NCI-H446 treated with DMSO at 0.1 percent for 48 hours (cell line): ENCODE data around the gene METRN.

Experiments used
- DNase-seq: peaks from one replicate; lab custom pipeline; 2025; lab: John Stamatoyannopoulos, UW

Gene METRN

DNA sequence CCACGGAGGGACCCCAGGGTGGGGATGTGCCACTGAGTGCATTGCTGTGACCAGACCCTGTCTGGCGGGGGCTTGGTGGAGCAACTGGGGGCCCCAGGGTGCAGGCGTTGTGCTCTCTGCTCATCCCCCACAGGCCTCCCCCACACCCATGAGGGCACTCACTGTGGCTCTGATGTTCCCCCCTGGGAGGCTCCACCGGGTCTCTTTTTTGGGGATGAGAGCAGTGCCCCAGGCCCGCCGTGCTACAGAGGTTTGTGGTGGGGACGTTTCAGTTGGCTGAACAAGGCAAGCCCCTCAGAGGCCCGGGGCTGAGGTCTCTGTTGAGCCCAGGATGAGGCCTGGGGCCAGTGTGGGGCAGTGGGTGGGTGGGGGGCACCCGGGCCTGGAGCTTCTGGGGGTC, 8.8 kb downstream of the METRN start:
- no peak for DNase-seq

GRCh38 chr16:724188-725040, 9.5 kb downstream of the METRN start:
- no peak for DNase-seq

DNA sequence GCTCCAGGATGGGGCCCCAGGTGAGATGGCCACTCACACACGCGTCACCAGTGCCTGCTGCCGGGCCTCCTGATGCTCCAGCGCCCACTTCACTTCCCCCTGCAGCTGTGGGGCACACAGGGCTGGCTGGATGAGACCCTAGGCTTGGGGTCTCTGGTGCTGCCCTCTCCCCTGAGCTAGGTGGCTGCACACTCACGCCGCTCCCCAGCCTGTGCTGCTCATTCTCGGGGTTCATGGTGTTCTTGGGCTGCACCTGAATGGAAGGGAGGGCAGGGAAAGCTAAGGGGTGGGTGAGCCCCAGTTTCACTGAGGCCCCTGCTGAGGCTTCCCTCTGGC, 10.1 kb downstream of the METRN start:
- DNase-seq: no peak

DNA sequence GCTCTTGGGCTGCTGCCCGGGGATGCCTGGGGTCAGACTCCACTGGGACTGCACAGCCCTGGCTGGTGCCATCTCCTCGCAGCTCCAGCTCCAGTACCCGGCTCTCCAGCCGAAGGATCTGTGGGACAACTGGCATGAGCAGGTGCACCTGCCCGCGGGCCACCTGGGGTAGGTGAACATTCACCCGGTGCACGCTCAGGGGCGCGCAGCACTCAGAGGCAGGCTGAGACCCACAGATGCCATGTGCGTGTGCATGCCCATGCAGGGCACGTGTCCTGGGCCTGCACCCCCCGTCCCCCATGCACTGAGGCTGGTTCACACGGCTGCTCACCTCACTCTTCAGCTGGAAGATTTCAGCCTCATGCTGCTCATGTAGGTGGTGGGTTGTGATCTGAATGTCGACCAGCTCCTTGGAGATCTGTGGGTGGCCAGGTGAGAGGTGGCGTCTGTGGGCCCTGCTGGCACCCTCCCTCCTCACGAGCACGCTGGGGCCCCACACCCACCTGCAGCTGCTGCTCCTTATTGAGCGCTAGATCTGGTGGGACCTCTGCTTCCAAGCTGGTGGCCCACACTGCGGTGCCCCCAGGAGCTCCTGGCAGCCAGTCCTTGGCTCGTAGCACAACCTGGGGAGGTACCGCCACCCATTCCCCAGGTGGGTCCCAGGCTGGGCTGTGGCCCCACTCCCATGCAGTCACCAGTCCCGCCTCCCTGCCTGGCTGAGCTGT, 10.7 kb downstream of the METRN start:
- no peak for DNase-seq

DNA sequence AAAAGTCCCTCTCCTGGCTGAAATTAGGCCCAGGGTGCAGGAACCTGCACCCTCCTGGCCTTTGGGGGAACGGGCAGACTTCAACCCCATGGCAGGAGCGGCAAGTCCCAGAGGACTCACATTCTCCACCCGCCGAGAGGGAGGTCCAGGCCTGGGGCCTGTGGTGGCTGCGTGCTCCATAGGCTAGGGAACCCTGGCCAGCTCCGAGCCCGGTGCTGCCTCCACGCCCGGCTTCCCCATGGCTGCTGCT, 11.2 kb downstream of the METRN start:
- no peak for DNase-seq

GRCh38 chr16:726438-727290, 11.7 kb downstream of the METRN start, which contains the start of the genes CCDC78 and HAGHL:
Gene CCDC78, minus strand, starts transcription at chr16:726443. Its CDS starts 76 bp downstream, at chr16:726367.
Gene HAGHL, plus strand, starts transcription at chr16:727106. Its CDS starts 404 bp downstream, at chr16:727510.
- DNase-seq: no peak

DNA sequence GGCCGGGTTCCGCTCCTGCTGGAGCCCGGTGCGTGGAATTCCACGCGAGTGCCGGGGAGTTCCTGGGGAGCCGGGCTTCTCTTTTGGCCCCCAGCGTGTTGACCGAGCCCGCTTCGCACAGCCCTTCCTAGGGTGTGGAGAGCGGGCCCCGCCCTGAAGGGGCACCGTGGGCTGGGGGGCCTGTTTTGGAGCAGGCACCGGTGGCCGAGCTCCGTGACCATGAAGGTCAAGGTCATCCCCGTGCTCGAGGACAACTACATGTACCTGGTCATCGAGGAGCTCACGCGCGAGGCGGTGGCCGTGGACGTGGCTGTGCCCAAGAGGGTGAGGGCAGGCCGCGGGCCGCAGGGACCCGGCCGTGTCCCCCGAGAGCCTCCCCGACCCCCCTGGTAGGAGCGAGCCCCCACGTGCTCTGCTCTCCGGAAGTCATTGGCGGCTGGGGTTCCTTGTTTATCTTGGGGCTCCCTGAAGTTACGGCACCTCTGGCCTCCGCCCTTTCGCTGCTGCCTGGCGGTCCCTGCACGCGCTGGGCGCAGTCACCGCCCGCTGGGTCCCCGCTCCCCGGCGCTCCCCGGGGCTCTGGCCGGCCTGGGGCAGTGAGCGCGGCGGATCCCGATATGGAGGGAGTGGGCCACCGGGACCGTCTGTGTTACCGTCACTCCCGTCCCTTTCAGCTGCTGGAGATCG, 12.5 kb downstream of the METRN start:
- DNase-seq: no peak

DNA sequence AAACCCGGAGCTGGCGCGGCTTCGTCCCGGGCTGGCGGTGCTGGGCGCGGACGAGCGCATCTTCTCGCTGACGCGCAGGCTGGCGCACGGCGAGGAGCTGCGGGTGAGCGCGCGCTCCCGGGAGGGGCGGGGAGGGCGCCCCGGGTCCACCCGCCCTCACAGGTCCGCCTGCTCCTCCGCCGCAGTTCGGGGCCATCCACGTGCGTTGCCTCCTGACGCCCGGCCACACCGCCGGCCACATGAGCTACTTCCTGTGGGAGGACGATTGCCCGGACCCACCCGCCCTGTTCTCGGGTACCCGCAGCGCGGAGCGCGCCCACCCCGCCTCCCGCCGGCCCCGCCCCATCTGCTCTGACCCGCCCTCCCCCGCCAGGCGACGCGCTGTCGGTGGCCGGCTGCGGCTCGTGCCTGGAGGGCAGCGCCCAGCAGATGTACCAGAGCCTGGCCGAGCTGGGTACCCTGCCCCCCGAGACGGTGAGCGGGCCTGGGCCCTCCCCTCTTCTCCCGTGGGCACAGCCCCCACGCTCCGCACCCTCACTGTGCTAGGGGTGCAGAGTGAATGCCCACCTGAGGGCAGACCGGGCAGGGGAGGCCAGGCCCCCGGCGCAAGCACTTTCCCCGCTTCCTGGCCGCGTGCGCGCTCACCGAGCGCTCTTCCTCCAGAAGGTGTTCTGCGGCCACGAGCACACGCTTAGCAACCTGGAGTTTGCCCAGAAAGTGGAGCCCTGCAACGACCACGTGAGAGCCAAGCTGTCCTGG, 13.4 kb downstream of the METRN start:
- DNase-seq: no peak

- DNase-seq: no peak
Measured at GRCh38 chr16:728890-729744, 14.2 kb downstream of the METRN start.

DNA sequence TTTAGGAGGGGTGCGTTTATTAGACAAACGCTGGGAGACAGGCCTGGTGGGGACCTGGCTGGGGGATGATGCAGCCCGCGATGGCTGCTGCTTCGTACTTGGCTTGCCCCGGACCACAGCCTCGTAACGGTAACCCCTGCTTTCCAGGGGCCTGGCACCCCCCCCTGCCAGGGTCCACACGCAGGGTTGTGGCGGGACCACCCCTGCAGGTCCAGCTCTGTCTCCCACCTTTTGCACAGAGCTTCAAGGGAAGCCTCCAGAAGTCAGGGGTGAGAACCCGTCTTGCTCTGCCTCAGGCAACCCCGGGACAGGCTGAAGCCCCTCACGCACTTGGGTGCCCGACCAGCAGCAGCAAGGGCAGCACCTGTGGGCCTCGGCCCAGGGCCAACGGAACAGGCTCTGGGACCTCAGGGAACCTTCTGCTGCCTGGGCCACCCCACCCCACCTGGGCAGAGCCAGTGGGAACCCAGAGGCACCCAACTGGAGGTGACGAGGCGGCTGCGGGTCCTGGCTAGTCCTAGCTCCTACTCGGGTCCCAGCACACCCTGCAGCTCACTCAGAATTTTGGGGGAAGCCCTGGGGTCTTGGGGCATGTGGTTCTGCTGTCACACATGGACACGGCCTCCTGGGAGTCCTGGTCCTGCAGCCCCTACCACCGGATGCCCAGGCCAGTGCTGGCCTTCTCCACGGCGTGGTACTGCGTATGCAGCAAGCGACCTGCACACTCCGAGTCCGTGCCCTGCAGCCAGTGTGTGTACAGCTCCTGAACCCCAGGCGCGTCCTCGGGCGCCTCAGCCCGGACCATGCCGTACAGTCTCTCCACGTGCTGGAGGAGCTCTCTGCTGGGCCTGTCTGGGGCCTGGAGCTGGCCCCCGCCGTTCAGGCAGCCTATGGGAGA, 15.1 kb downstream of the METRN start:
- DNase-seq: no peak

DNA sequence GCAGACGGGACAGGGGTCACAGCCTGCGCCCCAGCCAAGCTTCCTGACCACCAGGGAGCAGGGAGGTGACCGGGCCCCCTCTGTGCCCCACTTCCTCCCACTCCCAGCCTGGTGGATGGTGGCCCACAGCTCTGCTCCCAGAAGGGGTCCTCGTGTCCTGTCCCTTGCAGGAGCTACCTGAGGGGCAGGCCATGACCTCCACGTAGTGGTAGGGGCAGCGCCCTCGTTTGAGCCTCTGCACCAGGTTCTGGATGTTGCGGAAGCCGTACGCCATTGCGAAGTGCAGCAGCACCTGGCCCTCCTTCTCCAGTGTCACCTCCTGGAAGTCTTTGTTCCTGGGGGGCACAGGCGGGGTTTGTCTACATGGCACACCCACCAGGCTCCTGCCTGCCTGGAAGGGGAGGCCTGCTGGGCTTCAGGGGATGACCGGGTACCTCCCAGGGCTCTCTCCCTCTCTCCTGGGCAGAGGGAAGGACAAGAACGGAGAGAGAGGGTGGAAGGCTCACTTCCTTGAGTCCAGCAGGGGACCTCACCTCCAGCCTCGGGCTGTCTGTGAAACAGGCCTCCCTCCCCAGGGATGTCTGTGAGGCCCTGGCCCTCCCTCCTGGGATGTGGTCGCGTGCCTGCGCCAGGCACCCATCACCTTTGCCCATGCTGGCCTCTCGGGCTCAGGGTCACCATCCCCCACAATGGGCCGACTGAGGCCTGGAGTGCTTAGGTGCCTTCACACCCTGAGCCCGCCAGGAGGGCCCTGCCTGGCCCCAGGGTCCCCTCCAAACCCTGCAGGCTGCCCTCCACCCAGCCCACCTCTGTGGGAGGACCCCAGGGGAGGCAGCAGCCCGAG, 16.0 kb downstream of the METRN start:
- no peak for DNase-seq

DNA sequence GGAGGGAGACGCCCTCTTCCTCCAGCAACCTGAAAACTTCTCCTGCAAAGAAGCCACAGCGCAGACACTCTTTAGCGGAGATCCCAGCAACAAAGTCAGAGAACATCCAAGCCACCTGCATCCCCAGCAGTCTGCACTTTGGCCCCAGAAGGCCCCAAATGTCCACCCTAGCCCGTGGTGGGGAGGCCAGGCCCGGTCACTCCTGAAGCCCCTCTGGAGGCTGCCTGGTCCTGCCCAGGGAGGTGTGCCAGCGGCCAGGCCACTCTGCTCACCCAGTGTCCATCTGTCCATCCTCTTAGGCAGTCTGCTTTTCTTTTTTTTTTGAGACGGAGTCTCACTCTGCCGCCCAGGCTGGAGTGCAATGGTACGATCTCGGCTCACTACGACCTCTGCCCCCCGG, 17.4 kb downstream of the METRN start:
- DNase-seq: no peak

DNA sequence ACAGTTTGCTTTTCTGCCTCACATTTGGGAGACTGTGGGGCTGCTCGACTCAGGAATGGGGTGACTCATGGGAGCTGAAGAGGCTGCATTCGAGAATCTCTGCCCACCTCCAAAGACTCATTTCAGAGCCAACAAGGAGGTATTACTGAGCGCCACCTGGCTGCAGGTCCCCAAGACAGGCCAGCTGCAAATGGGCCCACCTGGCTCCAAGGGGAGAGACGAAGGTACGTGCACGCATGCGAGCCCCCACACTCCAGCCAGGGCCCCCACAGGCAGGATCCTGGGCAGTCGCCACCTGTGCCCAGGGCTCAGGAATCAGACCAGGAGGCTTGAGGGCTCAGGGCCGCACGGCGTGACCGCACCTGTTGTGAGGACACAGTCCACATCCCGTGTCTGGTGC, 18.0 kb downstream of the METRN start:
- no peak for DNase-seq

- no peak for DNase-seq
Measured at GRCh38 chr16:733382-734207, 18.7 kb downstream of the METRN start.

DNA sequence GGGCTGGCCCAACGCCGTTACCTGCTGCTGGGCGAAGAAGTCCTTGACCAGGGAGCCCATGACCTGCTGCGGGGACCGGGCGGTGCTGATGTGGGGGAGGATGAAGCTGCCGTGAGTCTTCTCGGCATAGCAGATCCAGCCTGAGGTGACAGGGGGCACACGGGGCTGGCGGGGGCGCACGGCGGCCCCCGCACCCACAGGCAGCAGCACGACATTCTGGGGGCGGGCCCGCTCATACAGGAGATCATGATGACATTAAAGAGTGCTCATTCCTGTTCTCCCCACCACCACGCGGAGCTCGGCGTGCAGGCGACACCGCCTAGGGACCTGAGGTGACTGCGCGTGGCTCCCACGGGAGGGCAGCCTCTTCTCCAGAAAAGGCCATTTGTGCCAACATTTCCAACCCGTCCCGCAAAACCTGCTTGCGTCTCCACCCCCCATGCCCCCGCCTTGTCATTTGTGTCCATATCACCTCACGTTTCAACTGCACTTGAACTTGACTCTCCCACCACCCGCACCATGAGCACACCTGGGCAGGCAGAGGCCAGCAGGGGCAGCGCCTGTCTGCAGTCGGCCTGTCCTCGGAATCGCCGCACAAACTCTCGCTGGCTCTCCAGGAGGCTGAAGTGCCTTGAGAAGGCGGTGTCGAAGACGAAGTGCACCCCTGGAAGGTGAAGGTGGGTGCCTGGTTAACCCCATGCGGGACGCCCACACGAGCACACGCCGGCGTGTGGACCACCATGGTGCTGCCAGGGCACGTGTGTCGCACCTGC, 19.5 kb downstream of the METRN start:
- DNase-seq: no peak

DNA sequence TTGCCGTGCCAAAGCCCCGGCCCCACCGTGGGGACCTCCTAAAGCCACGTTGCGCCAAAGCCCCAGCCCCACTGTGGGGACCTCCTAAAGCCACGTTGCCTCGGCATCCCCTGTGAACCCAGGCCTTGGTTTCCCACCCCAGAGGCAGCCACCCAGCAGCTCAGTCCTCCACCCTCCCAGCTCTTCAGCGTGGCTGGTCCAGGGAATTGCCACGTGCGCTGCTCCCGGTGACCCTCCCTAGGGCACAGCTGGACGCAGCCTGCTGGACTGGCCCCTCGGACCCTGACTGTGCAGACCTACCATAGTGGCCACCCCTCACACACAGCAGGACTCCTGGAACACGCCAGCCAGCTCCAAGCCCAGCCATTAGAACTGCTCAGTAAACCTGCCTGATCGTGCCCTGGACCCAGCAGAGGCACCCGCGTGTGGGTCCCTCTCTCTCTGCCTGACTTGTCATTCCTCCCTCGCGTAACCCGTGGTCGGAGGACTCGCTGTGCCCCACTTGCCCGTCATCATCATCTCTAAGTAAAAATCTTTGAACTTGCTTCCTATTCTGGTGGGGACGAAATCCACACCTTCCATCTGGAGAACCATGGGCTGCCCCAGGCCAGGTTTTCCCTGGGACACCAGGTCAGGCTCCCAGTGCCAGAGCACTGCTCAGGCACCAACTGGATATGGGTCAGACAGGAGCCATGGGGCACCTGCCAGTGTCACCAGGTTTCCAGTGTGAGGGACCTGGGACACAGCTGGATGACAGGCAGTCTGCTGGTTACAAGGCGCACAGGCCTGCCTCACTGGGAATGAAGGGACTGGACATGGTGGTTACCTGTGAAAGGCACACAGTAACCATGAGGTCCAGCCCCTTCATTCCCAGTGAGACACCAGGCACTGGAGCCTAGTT, 20.3 kb downstream of the METRN start:
- no peak for DNase-seq
